ENCODE measurements around the gene DYNC1LI1.
"Not testable (repeated sequence)": the region's sequence is repeated elsewhere in the genome, so short reads cannot be mapped to it uniquely, and the experiment has no call there.

DYNC1LI1 gene

DNA sequence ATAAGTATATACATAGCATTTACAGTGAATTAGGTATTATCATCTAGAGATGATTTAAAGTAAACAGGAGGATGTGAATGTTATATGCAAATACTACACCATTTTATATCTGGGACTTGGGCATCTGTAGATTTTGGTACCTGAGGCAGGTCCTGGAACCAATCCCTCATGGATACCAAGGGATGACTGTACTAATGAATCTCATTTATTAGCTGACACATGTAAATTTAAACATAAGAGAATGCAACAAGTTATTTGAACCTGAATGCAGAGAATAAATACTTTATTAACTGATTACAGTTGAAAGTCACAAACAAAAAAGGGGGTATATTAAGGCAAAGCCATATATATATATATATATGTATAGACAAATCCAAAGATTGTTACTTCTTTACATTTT is 44.9 kb downstream of the DYNC1LI1 start:
- DNase-seq: no peak

DNA sequence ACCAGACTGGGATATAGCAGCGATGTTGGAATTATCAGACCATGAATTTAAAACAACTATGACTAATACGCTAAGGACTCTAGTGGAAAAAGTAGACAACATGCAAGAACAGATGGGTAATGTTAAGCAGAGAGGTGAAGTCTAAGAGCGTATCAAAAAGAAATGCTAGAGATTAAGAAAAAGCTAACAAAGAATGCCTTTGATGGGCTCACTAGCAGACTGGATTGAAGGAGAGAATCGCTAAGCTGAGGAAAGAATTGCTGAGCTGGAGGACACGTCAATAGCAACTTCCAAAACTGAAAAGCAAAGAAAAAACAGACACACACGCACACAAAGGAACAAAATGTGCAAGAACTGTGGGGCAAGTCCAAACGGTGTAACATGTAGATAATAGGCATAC is 48.0 kb downstream of the DYNC1LI1 start:
- DNase-seq: no peak

DNA sequence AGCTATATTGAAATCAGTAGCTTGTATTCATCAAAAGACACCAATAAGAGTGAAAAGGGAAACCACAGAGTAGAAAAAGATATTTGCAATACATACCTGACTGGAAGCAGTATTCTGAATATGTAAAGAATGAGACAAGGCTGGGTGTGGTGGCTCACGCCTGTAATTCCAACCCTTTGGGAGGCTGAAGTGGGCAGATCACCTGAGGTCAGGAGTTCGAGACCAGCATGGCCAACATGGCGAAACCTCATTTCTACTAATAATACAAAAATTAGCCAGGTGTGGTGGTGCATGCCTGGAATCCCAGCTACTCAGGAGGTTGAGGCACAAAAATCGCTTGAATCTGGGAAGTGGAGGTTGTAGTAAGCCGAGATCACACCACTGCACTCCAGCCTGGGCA is 51.7 kb downstream of the DYNC1LI1 start:
- not testable (repeated sequence) for DNase-seq

DNA sequence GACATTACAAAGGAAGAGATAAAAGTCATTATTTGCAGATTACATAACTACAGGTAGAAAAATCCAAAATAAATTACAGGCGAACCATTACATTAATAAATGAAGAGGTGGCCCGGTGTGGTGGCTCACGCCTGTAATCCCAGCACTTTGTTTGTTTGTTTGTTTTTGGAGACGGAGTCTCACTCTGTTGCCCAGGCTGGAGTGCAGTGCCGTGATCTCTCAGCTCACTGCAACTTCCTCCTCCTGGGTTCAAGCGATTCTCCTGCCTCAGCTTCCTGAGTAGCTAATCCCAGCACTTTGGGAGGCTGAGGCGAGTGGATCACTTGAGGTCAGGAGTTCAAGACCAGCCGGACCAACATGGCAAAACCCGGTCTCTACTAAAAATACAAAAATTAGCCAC is 53.9 kb downstream of the DYNC1LI1 start:
- DNase-seq: not testable (repeated sequence)

DNA sequence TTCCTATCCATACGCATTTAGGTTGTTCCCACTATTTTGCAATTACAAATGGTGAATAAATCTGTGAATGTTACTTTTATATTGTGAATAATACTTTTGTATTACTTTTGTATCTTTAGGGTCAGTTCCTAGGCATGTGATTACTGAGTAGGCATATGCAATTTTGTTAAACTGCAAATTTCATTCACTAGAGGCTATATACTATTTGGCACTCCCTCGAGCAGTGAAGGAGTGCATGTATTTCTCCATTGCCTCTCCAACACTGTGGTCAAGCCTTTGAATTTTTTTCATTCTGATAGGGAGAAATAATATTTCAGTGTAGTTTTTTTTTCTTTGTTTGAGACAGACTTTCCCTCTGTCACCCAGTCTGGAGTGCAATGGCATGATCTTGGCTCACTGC is 59.7 kb downstream of the DYNC1LI1 start:
- DNase-seq: no peak

DNA sequence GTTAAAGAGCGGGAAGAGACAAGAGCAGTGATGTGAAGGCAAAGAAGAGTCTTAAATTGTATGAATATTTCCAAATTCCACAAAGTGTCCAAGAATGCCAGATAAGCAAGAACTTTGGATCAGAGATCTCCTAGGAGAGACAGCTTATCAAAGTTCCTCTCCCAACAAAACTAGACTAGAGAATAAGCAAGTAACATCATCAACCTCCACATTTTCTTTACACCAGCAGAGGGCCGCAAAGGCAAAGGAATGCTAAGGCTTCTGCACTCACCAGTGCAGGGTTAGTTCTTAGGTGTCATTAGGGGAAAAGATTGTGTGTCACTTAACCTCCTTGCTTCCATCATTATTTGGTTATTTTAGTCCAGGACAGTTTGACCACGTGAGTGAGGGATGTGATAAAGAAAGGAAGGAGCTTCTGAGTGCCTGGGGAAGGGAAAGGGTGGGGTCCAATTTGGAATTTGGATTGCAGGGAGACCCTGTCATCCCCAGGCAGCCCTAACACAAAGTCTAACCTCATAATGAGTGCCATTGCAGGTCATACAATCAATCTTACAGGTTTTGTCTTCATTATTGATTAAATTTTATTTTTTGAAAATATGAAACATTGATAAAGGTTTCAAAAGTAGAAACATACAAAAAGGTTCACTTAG is 60.5 kb downstream of the DYNC1LI1 start:
- peak; percentile 46 for DNase-seq

DNA sequence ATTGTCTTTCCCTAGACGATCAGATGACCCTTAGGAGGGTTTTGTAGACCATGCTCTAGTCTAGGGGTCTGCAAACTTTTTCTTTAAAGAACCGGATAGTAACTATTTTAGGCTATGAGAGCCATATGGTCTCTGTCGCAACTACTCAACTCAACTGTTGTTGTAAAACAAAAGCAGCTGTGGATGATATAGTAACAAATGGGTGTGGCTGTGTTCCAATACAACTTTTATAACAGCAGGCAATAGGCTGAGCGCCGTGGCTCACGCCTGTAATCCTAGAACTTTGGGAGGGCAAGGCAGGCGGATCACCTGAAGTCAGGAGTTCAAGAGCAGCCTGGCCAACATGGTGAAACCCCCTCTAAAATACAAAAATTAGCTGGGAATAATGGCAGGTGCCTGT is 61.9 kb downstream of the DYNC1LI1 start:
- no peak for DNase-seq

DNA sequence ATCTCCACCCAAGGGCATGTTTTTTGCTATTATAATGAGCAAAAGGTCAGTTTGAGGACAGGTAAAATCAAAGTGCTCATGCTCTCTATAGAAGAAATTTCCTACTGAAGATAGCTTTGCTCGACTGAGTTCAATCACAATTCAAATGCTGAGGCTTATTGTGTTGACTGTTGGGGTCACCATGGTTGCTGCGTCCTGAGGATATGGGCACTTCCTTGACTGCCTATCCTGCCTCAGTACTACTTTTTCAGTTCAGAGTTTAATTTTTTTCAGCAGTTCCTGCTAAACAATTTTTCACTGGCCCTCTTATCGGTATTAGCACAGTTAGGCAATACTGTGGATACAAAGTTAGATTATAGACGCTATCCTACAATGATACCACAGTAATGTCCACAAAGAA is 64.2 kb downstream of the DYNC1LI1 start:
- no peak for DNase-seq

DNA sequence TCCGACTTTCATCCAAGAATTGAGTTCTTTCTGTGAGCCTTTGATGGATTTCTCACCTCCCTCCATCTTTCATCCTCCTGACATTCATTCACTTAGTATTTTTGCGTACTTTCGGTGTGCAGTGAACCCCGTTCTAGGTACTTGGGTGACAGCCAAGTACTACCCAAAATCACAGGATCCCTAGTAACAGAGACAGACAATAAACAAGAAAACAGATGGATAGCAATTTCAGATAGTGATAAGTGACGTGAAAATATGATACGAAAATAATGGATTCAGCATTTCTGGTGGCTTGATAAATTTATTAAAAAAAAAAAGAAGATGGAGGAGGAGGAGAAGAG is 67.7 kb downstream of the DYNC1LI1 start:
- no peak for DNase-seq

DNA sequence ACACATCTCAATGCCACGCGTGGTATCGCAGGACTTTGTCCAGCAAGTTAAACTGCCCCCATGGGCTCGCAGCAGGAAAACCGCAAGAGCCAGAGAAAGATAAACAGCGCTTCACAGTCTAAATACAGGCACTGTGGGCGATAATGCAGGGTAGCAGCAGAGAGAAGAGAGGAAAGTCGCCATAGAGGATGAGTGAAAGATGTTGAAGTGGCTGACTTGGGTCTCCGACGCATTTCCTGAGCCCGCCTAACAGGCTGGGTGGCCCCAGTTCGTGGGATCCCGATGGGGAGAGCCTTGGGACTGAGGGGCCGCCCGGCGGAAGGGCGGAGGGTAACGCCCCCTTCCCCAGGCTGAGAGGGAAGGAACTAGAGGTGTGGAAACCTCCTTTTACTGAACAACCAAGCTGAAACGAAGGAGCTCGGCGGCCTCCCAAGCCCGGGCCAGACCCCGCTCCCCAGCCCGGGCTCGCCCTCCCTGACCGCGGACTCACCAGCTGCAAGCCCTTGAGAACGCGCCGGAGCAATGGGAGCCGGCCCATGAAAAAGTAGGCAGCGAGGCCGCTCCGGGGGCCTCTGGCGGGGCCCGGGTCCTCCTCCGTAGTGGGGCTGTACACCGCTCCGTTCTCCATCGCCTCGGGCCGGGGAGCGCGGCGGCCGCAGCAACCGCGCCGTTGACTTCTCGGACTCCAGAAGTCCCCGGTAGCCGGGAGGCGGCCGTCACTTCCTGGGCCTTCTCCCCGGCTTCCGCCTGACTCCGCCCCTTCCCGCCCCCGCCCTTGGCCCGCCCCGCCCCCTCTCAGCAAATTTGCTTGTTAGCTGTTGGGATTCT is 68.3 kb downstream of the DYNC1LI1 start, which contains the start of gene CMTM6:
TSS of gene CMTM6 (minus strand) at position 735 of the 828 bp plus-strand sequence. CDS start at position 628, 107 bp downstream.
- DNase-seq: peak; percentile 74

DNA sequence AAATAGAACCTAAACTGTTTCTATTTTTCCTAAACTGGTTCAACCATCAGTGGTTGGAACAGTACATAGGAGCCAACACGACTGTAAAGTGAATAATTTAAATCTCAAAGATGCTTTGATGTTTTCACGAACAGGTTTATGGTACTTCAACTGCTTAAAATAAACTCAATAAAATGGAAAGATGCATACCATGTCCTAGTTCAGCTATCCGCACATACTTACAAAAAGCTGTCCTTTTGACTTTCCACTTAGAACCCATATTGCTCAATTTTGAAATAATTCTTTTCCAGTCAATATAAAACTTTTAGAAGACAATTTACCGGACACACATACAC is 68.9 kb downstream of the DYNC1LI1 start:
- no peak for DNase-seq

DNA sequence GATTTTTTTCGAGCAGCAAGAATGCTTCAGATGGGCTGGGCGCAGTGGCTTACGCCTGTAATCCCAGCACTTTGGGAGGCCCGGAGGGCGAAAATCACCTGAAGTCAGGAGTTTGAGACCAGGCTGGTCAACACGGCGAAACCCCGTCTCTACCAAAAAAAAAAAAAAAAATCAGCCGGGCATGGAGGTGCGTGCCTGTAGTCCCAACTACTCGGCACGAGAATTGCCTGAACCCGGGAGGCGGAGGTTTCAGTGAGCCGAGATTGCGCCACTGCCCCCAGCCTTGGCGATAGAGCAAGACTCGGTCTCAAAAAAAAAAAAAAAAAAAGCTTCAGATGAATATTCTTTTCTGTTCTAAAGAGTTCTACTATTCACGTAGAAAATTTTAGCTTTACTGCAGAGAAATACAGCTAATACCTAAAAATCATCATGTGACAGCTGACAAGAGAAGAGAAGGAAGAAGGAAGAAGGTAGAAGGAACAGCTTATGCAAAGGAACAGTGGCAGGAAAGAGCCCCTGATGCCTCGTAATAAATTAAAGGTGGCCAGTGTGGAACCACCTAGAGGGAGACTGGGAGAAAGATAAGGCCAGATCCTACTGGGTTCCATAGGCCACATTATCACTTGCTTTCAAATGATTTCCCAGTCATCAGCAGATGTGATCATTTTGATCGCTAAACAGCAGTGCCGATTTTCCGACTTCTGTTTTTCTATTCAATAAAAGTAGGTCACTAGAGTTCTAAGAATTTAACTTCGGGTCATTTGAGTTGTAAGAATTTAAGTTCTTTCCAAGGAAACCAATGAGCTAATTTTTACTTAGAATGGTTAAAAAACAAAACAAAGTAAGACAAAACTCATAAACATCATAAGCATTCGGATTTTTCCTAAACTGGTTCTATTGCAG is 69.5 kb downstream of the DYNC1LI1 start:
- no peak for DNase-seq

DNA sequence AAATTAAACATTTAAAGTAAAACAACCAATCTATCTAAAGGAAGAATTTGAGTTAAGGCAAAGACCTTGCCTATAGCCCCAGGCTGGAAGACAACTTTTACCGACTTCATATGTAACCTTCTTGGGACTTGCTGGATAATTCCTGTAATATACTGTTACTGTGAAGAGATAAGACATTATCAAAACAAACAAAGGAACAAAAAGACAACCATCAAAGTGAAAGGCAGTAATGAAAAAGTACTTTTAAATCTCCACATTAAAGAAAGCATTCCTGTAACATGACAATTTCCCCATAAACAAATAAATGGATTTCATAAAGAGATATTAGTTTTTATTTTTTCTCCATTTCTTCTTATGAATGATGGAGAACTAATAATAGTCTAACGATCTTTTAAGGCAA is 70.4 kb downstream of the DYNC1LI1 start:
- DNase-seq: no peak

DNA sequence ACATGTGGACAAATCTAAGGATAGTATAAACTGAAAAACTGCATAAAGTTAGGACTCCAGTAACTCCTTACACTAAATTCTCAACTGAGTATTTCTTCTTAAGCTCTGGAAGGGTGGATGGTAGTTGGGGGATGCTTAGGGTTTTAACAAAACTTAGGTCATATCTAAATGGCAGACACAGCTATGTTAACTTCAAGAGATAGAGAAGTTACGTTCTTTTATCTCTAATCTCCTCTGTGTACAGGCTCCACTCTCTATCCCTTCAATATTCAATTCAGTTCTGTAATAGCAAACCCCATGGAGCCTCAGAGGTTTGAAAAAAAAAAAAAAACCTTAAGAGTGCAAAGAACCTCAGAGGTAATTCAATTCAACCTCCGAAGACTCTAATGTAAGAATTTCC is 71.1 kb downstream of the DYNC1LI1 start:
- no peak for DNase-seq

DNA sequence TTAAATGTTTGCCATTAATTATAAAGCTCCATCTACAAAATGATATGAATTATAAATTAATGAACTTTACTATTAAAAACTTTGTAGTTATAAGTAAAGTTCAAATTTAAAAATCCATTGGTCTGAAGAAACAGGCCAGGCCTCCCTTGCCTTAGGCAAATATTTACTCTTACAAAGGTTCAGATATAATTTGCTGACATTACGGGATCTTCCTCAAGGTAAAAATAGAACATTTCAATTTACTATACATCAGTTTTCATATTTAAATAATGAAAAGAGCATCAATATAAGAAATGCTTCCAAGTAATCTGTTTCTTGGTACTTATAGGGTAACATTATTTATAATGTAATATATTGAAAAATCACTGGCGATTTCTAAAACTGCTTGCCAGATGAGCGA is 71.7 kb downstream of the DYNC1LI1 start:
- DNase-seq: no peak

DNA sequence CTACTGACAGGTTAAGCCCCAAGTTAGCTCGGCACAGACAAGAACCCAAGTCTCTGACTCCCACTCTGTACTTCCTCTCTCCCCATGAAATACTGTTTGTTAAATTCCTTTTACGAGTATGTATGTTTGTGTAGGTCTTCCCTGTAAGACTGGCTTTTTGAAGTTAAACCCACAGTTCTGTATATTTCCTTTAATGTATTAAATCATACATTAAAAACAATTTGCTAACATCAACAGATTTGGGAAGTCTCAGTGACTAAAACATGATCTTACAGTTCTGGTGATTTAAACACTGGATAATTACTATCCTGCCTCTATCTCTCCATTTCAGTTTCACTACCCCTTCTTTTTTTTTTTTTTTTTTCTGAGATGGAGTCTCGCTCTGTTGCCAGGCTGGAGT is 72.4 kb downstream of the DYNC1LI1 start:
- no peak for DNase-seq

DNA sequence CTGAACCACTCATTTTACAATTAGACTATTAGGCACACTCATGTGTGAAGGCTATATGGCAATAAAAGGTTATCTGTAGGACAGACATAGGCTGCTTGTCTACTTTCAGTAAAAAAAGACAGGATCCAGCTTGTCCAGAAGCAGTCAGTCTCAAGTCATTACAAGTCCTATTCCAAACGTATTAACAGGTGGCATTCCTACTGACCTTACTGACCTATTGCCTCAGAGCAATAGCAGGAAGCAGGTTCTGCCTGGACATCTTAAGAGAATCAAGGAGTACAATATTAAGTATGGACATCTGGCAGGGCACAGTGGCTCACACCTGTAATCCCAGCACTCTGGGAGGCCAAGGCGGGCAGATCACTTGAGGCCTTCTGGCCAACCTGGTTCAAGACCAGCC is 75.0 kb downstream of the DYNC1LI1 start:
- no peak for DNase-seq

DNA sequence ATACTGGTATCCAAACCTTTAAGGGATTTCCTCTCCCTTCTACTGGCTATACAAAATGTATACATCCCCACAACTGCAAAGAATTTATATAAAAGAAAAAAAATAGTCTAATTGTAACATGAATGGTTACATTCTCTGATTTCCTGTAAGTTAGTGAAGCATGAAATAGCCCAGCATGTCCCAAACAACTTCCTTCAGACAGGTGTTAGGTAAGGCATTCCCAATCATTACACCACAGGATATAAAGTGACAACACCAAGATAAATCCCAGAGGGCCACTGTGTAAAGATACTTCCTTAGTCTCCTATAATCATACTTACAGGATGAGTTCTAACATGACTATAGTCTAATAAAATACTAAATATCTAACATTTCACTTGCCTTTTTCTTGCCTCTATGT is 75.6 kb downstream of the DYNC1LI1 start:
- DNase-seq: no peak

DNA sequence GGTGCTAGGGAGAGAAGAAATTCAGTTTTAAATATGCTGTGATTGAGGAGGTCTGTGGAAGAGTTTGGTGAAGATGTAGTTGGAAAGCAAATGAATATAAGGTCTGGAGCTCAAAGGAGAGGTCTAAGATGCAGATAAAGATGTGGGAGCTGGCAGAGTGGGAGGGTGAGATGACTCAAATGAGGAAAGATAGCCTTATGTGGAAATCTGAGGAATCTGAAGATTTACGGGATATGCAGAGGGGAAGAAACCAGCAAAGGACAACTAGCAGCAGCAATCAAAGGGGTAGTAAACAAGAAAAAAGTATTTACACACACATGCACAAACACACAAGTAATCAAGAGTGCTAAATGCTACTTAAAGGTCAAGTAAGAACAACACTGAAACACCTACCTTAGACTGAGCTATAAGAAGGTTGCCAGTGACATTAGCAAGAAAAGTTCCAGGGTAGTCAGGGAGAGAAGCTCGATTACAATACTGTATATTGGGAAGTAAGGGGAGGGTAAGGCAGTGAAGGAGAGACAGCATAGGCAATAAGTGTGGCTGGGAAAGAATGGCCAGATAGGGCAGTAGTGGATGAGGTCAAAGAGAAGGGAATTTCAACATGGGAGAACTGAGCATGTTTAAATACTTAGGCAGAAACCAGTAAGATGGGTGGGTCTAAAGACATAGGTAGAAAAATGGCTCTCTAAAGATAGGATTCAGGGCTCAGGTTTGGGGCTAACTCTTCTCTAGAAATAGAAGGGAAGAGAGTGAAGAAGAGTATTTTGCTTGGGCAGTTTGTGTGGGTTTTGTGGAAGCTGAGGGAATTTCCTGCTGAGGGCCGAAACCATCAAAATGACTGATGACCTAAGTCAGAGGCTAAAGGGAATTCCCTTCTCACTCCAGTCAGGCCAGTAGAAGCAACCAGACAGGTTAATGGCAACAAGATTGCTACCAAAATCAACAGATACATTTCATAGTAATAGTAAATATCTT is 76.9 kb downstream of the DYNC1LI1 start:
- DNase-seq: no peak

DNA sequence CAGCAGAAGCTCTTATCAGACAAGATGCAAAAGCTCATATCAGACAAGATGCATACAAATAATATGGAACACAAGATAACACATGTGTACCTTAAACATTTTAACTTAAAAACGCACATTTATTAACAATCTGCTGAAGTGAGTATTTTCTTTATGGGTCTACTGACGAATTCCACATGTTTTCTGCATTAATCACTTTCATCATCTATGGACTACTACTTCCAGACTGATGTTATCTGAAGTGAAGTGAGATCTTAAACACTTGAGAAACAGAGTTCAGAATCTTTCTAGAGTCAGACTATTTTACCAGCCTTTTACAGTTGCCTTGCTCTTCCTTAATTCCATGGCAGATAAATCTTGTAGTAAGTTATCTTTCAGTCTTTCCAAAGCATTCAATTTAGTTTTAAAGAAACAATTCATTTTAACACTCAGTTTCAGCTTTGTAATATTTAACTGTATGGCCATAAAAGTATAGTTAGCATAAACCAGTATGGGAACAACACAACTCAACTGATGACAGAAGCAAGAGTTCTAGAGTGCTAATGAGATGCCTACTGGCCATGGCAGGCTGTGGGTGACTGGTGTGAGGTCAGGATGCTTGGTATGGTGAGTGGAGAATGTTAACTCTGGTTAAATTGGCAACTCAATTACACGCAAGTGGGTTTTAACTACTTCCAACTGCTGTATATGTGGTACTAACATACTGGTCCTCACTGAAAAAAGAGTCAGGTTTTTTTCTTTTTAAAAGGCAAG is 77.8 kb downstream of the DYNC1LI1 start:
- DNase-seq: no peak

DNA sequence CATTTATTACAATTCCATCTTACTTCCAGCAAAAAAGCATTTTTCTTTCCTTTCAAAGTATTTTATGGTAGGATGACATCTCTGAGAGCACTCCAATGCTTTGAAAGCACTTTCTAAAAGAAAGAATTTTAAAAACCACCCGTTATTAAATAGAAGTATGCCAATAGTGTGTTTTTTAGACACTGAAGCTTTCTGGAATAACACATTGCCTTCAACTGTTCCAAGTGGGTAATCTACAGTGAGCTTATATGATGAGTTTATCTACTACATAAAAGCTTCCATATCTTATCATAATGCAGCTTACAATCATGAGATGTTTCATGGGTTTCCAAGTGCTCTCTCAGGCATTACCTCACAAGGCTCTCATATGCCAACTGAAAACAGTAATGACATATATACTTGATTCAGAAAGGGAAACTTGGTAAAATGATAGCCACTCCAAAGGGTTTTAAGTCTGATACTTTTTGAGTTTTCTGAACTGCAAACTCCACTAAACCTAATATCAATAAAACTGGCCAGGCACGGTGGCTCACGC is 82.1 kb downstream of the DYNC1LI1 start:
- DNase-seq: no peak
